IMR-90 (cell line): Measurements from ENCODE around the gene RHBDD1. TPM values are rescaled to one million over a fixed set of nuclear protein-coding genes. Genes with fewer than 3 reads are reported as not detected.

Source experiments
- CTCF ChIP-seq: conservative IDR thresholded peaks from 2 replicates; pipeline ENCODE4 v1.5.1; 2012; ENCODE audit warnings: mild to moderate bottlenecking, low read depth, low read length, improper control_type of control experiment
- polyA plus RNA-seq, 3 experiments: library from polyadenylated mRNA; depleted of rRNA; stranded (reverse); fragments of >200 nt; gene quantifications; 2 replicates each; pipeline ENCODE4 v1.2.3, GENCODE V29; 2012; ENCODE audit warnings: low replicate concordance in 1 of 3
- total RNA-seq: library from RNA; depleted of rRNA; stranded (reverse); fragments of >200 nt; gene quantifications from 2 replicates; pipeline ENCODE4 v1.2.3, GENCODE V29; 2012

Gene RHBDD1
- total and polyA plus RNA-seq, 2 of the 4 experiments (the other 2 are of a cell fraction): 9.7 to 14.0 TPM

- no peak for TF ChIP-seq CTCF
Observed at GRCh38 chr2:226799976-226800940, 35.6 kb upstream of the RHBDD1 start (continued).
